GM10266 (cell line): Measurements from ENCODE around the gene PSIP1.
A peak's percentile ranks its signal among the peaks of the same experiment; 100 is the strongest.

ENCODE experiments used
- DNase-seq: peaks from one replicate; pipeline ENCODE4 v3.0.0; 2012; ENCODE audit errors: extremely low spot score
- CTCF ChIP-seq: IDR thresholded peaks from 2 replicates; pipeline ENCODE4 v1.5.1; 2012; ENCODE audit warnings: mild to moderate bottlenecking, low read depth; ENCODE audit not compliant: control insufficient read depth, insufficient read depth; ENCODE audit errors: missing control alignments

PSIP1 gene

GRCh38 chr9:15521254-15521653 lies 10.5 kb upstream of the PSIP1 start:
- DNase-seq, result no peak
- TF ChIP-seq CTCF, result no peak

- TF ChIP-seq CTCF, result no peak
- DNase-seq, result no peak
These were observed 9.1 kb upstream of the PSIP1 start for GRCh38 chr9:15519831-15520230.

- TF ChIP-seq CTCF, result peak; percentile 37
- DNase-seq, result peak; percentile 24
These were observed 2.6 kb upstream of the PSIP1 start for GRCh38 chr9:15513335-15513734.

GRCh38 chr9:15512889-15513288 lies 2.1 kb upstream of the PSIP1 start:
- TF ChIP-seq CTCF, result no peak

GRCh38 chr9:15512204-15512603 lies 1.4 kb upstream of the PSIP1 start:
- TF ChIP-seq CTCF, result no peak
- no peak for DNase-seq

More at GRCh38 chr9:15512889-15513288, 2.1 kb upstream of the PSIP1 start:
- no peak for DNase-seq

GRCh38 chr9:15509931-15510788 lies 610 bp downstream of the PSIP1 start:
- TF ChIP-seq CTCF, result no peak
- peak; percentile 77 for DNase-seq

GRCh38 chr9:15505921-15506320 lies 4.8 kb downstream of the PSIP1 start:
- TF ChIP-seq CTCF, result no peak
- DNase-seq, result no peak
